IMR-90 (cell line): ENCODE results near the gene ASMTL. TPM values are rescaled to one million over a fixed set of nuclear protein-coding genes. Genes with fewer than 3 reads are reported as not detected.
"Not testable (repeated sequence)": the region's sequence is repeated elsewhere in the genome, so short reads cannot be mapped to it uniquely, and the experiment has no call there.

ENCODE experiments used
- ATAC-seq: fragments of 200-7000 bp; cut with Tn5 transposase; 2 replicates; pipeline ENCODE4 v1.9.1; 2020; ENCODE audit warnings: low read depth, mild to moderate bottlenecking, moderate library complexity
- BruUV-seq: library from RNA; stranded (reverse); fragments of 400-500 nt; replicated peaks from 2 replicates; lab custom pipeline; 2021; lab: Mats Ljungman, UMichigan
- CTCF ChIA-PET: fragments of 300-600 bp; formaldehyde crosslinking; extraction: SDS; loops from one replicate; lab custom pipeline; 2021; ENCODE audit warnings: antibody characterized with exemption; lab: Yijun Ruan, JAX
- POLR2A ChIA-PET: fragments of 300-600 bp; sonication (Branson Sonifier 250); formaldehyde crosslinking; loops from one replicate; lab custom pipeline; 2022; ENCODE audit warnings: antibody characterized with exemption; ENCODE audit not compliant: unreplicated experiment; lab: Charles Lee
- DNase-seq: peaks from one replicate; pipeline ENCODE4 v3.0.0; 2013
- H2AFZ ChIP-seq: replicated peaks from 2 replicates; pipeline ENCODE3; 2013; ENCODE audit warnings: low read length, mild to moderate bottlenecking; ENCODE audit not compliant: poor library complexity
- H2AK5ac ChIP-seq: 2 replicates; pipeline ENCODE4 v1.6.1; 2013; ENCODE audit warnings: low read depth, low read length, inconsistent platforms
- H2AK9ac ChIP-seq: replicated peaks from 2 replicates; pipeline ENCODE3; 2013; ENCODE audit warnings: mild to moderate bottlenecking, low read depth, low read length, moderate library complexity; ENCODE audit not compliant: poor library complexity
- H2BK120ac ChIP-seq: 2 replicates; pipeline ENCODE4 v1.6.1; 2013; ENCODE audit warnings: low read depth, low read length, inconsistent platforms
- H2BK15ac ChIP-seq: 3 replicates; pipeline ENCODE4 v1.6.1; 2013; ENCODE audit warnings: low read depth, low read length, inconsistent platforms
- H2BK20ac ChIP-seq: 2 replicates; pipeline ENCODE4 v1.6.1; 2013; ENCODE audit warnings: low read depth, mild to moderate bottlenecking, inconsistent platforms, low read length, moderate library complexity
- H2BK5ac ChIP-seq: 2 replicates; pipeline ENCODE4 v1.6.1; 2013; ENCODE audit warnings: mild to moderate bottlenecking, low read depth, low read length, inconsistent platforms; ENCODE audit not compliant: poor library complexity, severe bottlenecking
- H3K14ac ChIP-seq: replicated peaks from 2 replicates; pipeline ENCODE4 v1.6.1; 2013; ENCODE audit warnings: low read depth, low read length, inconsistent platforms
- H3K18ac ChIP-seq: 2 replicates; pipeline ENCODE4 v1.6.1; 2013; ENCODE audit warnings: low read depth, low read length, control low read depth
- H3K23ac ChIP-seq: 2 replicates; pipeline ENCODE4 v1.6.1; 2013; ENCODE audit warnings: low read depth, low read length, inconsistent platforms
- H3K27ac ChIP-seq: 2 replicates; pipeline ENCODE4 v1.5.1; 2013; ENCODE audit warnings: mild to moderate bottlenecking, control low read depth, low read length; ENCODE audit not compliant: insufficient read depth
- H3K27me3 ChIP-seq: 2 replicates; pipeline ENCODE4 v1.6.1; 2013; ENCODE audit warnings: low read length; ENCODE audit not compliant: control insufficient read depth, insufficient read depth
- H3K36me3 ChIP-seq: 2 replicates; pipeline ENCODE4 v1.6.1; 2013; ENCODE audit warnings: low read length, mixed read lengths; ENCODE audit not compliant: control insufficient read depth, insufficient read depth
- H3K4ac ChIP-seq: 2 replicates; pipeline ENCODE4 v1.6.1; 2013; ENCODE audit warnings: low read depth, low read length, inconsistent platforms
- H3K4me1 ChIP-seq: 2 replicates; pipeline ENCODE4 v1.6.1; 2013; ENCODE audit warnings: low read length, mixed read lengths; ENCODE audit not compliant: control insufficient read depth, insufficient read depth
- H3K4me2 ChIP-seq: 2 replicates; pipeline ENCODE4 v1.6.1; 2013; ENCODE audit warnings: low read depth, mild to moderate bottlenecking, control low read depth, low read length, moderate library complexity
- H3K4me3 ChIP-seq: 2 replicates; pipeline ENCODE4 v1.5.1; 2013; ENCODE audit warnings: low read depth, mild to moderate bottlenecking, control low read depth, low read length, moderate library complexity; ENCODE audit not compliant: insufficient read depth
- H3K56ac ChIP-seq: 2 replicates; pipeline ENCODE4 v1.6.1; 2013; ENCODE audit warnings: low read length, inconsistent platforms; ENCODE audit not compliant: insufficient read depth; ENCODE audit errors: extremely low read depth
- H3K79me1 ChIP-seq, 2 experiments: 2 replicates each; pipeline ENCODE4 v1.6.1; 2013; ENCODE audit warnings: low read length in 2 of 2, inconsistent platforms in 1 of 2, low read depth in 1 of 2
- H3K9ac ChIP-seq: 2 replicates; pipeline ENCODE4 v1.6.1; 2013; ENCODE audit warnings: low read depth, low read length, control low read depth
- H3K9me1 ChIP-seq: 2 replicates; pipeline ENCODE4 v1.6.1; 2013; ENCODE audit warnings: low read length, inconsistent platforms; ENCODE audit not compliant: insufficient read depth
- H3K9me3 ChIP-seq: 2 replicates; pipeline ENCODE4 v1.6.1; 2013; ENCODE audit warnings: low read length; ENCODE audit not compliant: control insufficient read depth, insufficient read depth
- H4K20me1 ChIP-seq: 2 replicates; pipeline ENCODE4 v1.6.1; 2013; ENCODE audit warnings: low read length, inconsistent platforms; ENCODE audit not compliant: insufficient read depth
- H4K5ac ChIP-seq: 2 replicates; pipeline ENCODE4 v1.6.1; 2013; ENCODE audit warnings: mild to moderate bottlenecking, low read depth, low read length, control low read depth
- H4K8ac ChIP-seq, 2 experiments: 2 replicates each; pipeline ENCODE4 v1.6.1; 2013; ENCODE audit warnings: low read depth in 2 of 2, low read length in 2 of 2, control low read depth in 1 of 2, inconsistent platforms in 1 of 2
- H4K91ac ChIP-seq: 2 replicates; pipeline ENCODE4 v1.6.1; 2013; ENCODE audit warnings: low read depth, low read length, inconsistent platforms; ENCODE audit not compliant: insufficient read depth
- WGBS, 2 experiments: methylation state at CpG; one replicate each; pipeline versions ENCODE4 v1.1.5 to v1.1.7; 2013; ENCODE audit warnings: missing lambda C conversion rate in 2 of 2; ENCODE audit not compliant: insufficient read length in 1 of 2; ENCODE audit errors: extremely low coverage in 2 of 2; 5-methylcytosine and 5-hydroxymethylcytosine counted together
- dilution Hi-C: fragments of 300-500 bp; cut with HindIII; formaldehyde crosslinking; loops from one replicate; pipeline ENCODE4 v1.14.3; 2018; ENCODE audit warnings: low sequenced_read_pairs; ENCODE audit not compliant: unreplicated experiment
- in situ Hi-C: fragments of 300-500 bp; cut with MboI; formaldehyde crosslinking; loops from 3 replicates; pipeline ENCODE4 v1.14.3; 2019; ENCODE audit warnings: low sequenced_read_pairs, inconsistent platforms, mixed read lengths
- intact Hi-C: fragments of 100-400 bp; cut with micrococcal nuclease; formaldehyde crosslinking; loops from 2 replicates; pipeline ENCODE4 v1.10.0; 2022
- polyA plus RNA-seq, 3 experiments: library from polyadenylated mRNA; depleted of rRNA; stranded (reverse); fragments of >200 nt; gene quantifications; 2 replicates each; pipeline ENCODE4 v1.2.3, GENCODE V29; 2012; ENCODE audit warnings: low replicate concordance in 1 of 3
- total RNA-seq: library from RNA; depleted of rRNA; stranded (reverse); fragments of >200 nt; gene quantifications from 2 replicates; pipeline ENCODE4 v1.2.3, GENCODE V29; 2012

The ASMTL gene
- total and polyA plus RNA-seq, 2 of the 4 experiments (the other 2 are of a cell fraction), result 13.4 to 33.4 TPM

DNA sequence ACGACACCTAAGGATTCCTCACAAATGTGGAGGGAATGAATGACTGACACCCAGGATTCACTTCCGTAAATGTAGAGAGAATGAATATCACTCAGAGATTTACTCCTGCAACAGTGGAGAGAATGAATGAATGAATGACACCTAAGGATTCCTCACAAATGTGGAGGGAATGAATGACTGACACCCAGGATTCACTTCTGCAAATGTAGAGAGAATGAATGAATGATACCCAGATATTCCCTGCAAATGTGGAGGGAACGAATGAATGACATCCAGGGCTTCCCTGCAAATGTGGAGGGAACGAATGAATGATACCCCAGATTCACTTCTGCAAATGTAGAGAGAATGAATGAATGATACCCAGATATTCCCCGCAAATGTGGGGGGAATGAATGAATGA lies 36.6 kb upstream of the ASMTL start:
- H3K27me3 ChIP-seq, H3K18ac ChIP-seq, H2AK5ac ChIP-seq, H3K4ac ChIP-seq, BruUV-seq, H3K4me2 ChIP-seq, H4K8ac ChIP-seq, H3K27ac ChIP-seq, H3K36me3 ChIP-seq, POLR2A ChIA-PET, CTCF ChIA-PET, H3K79me1 ChIP-seq, H4K20me1 ChIP-seq, H3K14ac ChIP-seq, H2BK120ac ChIP-seq, H4K91ac ChIP-seq, H3K9ac ChIP-seq, H2BK15ac ChIP-seq, H2BK20ac ChIP-seq, H2AFZ ChIP-seq, H3K4me1 ChIP-seq, in situ Hi-C loops, H4K5ac ChIP-seq, DNase-seq, H3K4me3 ChIP-seq, H3K9me1 ChIP-seq, dilution Hi-C loops, ATAC-seq, intact Hi-C loops, H3K56ac ChIP-seq, H2BK5ac ChIP-seq, H2AK9ac ChIP-seq, H3K23ac ChIP-seq: not testable (repeated sequence)
- no CpG with 5 or more reads among the region's 5 CpGs for WGBS, 2 experiments
- peaks cover 26% of the 10 kb centered on the region; the same call in 1 of the 2 replicates for H3K9me3 ChIP-seq
